ENCODE results near the gene GID4.
"Not testable (repeated sequence)": the region's sequence is repeated elsewhere in the genome, so short reads cannot be mapped to it uniquely, and the experiment has no call there.

GID4 gene

GRCh38 chr17:18038861-18039534 is at the start of gene GID4, which contains the start of gene ATPAF2:
TSS of gene GID4 (plus strand) at chr17:18039408. CDS start at chr17:18039465, 57 bp downstream.
TSS of gene ATPAF2 (minus strand) at chr17:18039168. CDS start at chr17:18039013, 155 bp downstream.
- H3K4me3 ChIP-seq (ENCODE audit: low read depth, low read length) = peak within 1 kb of the TSS; percentile 91
- no peak for TF ChIP-seq CTCF (IDR thresholded peaks at IDR 0.05; ENCODE audit: low read depth, low read length)

DNA sequence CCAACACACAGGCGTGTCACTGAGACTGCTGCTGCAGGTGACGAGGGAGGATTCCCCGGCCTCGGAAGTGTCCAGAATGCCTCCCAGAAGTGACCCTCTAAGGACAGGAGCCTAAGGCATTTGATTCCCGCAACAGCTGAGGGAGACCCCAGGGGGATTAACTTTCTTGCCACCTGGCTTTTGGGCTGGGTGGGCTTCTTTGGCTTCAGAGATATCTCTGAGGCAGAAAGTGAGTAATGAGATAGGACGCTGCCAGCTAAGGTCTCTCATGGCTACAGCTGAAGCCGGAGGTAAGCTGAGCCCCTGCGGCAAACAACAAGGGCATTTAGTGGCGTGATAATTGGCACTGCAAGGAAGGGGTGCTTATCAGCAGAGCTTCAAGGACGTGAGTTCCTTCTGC is 49.6 kb upstream of the GID4 start:
- no peak overlapping the region for H3K4me3 ChIP-seq (ENCODE audit: low read depth, low read length)
- no peak for TF ChIP-seq CTCF (IDR thresholded peaks at IDR 0.05; ENCODE audit: low read depth, low read length)

DNA sequence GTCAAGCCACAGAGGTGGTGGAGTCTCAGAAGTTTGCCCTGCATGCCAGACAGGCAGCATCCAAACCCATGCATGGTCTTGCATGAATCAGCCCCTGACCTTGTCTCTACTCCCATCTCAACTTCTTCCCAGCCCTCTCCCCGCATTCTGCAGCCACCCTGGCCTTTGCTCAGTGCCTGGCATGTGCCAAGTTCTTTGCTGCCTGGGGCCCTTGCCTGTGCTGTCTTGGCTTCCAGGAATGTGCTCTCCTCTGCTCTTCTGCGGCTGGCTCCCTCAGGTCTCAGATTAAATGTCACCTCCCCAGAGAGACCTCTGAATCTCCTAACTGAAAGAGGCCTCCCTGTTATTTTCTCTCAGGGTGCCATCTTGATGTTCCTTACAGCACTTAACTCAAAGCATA is 48.9 kb upstream of the GID4 start:
- no peak overlapping the region for H3K4me3 ChIP-seq (ENCODE audit: low read depth, low read length)
- no peak for TF ChIP-seq CTCF (IDR thresholded peaks at IDR 0.05; ENCODE audit: low read depth, low read length)

GRCh38 chr17:17993366-17993765 is 45.8 kb upstream of the GID4 start:
- no peak overlapping the region for H3K4me3 ChIP-seq (ENCODE audit: low read depth, low read length)
- TF ChIP-seq CTCF (IDR thresholded peaks at IDR 0.05; ENCODE audit: low read depth, low read length) = no peak

GRCh38 chr17:17993852-17994251 is 45.4 kb upstream of the GID4 start:
- TF ChIP-seq CTCF (IDR thresholded peaks at IDR 0.05; ENCODE audit: low read depth, low read length) = no peak
- no peak overlapping the region for H3K4me3 ChIP-seq (ENCODE audit: low read depth, low read length)

- H3K4me3 ChIP-seq (ENCODE audit: low read depth, low read length) = no peak overlapping the region
- no peak; the same call in 1 of the 2 replicates for TF ChIP-seq CTCF (IDR thresholded peaks at IDR 0.05; ENCODE audit: low read depth, low read length)
Observed at GRCh38 chr17:17994271-17995069, 44.7 kb upstream of the GID4 start.

DNA sequence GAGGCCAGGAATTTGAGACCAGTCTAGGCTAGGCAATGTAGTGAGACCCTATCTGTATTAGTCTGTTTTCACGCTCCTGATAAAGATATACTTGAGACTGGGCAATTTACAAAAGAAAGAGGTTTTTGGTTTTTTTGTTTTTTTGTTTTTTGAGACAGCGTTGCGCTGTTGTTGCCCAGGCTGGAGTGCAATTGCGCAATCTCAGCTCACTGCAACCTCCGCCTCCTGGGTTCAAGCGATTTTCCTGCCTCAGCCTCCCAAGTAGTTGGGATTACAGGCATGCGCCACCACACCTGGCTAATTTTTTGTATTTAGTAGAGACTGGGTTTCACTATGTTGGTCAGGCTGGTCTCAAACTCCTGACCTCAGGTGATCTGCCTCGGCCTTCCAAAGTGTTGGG is 43.3 kb upstream of the GID4 start:
- H3K4me3 ChIP-seq (ENCODE audit: low read depth, low read length) = not testable (repeated sequence)
